ENCODE data around the gene ANAPC1.
"Not testable (repeated sequence)": the region's sequence is repeated elsewhere in the genome, so short reads cannot be mapped to it uniquely, and the experiment has no call there.

The ANAPC1 gene

GRCh38 chr2:111747410-111748115 is 136.4 kb downstream of the ANAPC1 start:
- not testable (repeated sequence) for H2BK120ac ChIP-seq (ENCODE audit: low read depth, low read length); H4K91ac ChIP-seq (ENCODE audit: low read length); H3K27ac ChIP-seq (ENCODE audit: low read length, poor library complexity, severe bottlenecking); H3K4me2 ChIP-seq (ENCODE audit: low read length, poor library complexity, severe bottlenecking); H3K9me3 ChIP-seq (ENCODE audit: control insufficient read depth, low read length); H4K8ac ChIP-seq (ENCODE audit: low read length); H2BK5ac ChIP-seq (ENCODE audit: low read depth, low read length, poor library complexity, severe bottlenecking); H3K18ac ChIP-seq (ENCODE audit: low read depth in 1 of 2, low read length in 2 of 2); H2AK5ac ChIP-seq (ENCODE audit: low read length, severe bottlenecking); H3K36me3 ChIP-seq (ENCODE audit: control insufficient read depth in 1 of 2, insufficient read depth in 2 of 2, low read depth in 1 of 2, low read length in 2 of 2); H2BK15ac ChIP-seq (ENCODE audit: low read depth, poor library complexity, severe bottlenecking); H3K79me1 ChIP-seq (replicated peaks; ENCODE audit: low read length, poor library complexity, severe bottlenecking); H3K14ac ChIP-seq (ENCODE audit: low read length in 2 of 2); DNase-seq; H3K4me3 ChIP-seq (ENCODE audit: insufficient read depth in 1 of 2, low read depth in 1 of 2, low read length in 2 of 2); H3K4ac ChIP-seq (ENCODE audit: low read depth in 1 of 2, low read length in 2 of 2); H3K27me3 ChIP-seq (ENCODE audit: control insufficient read depth in 1 of 2, insufficient read depth in 1 of 2, low read length in 2 of 2); H2BK12ac ChIP-seq (ENCODE audit: low read length in 2 of 2); H3K4me1 ChIP-seq (ENCODE audit: control insufficient read depth, insufficient read depth, low read depth, low read length); H2AFZ ChIP-seq (ENCODE audit: low read depth, low read length); H3K9ac ChIP-seq (ENCODE audit: low read length); H3K23ac ChIP-seq (ENCODE audit: low read length in 2 of 2)
- WGBS: 42% methylated on average over 2 of the region's 23 CpGs

GRCh38 chr2:111744751-111745150 is 139.2 kb downstream of the ANAPC1 start:
- peak; percentile 49 for DNase-seq
- H3K4me2 ChIP-seq (ENCODE audit: low read length, poor library complexity, severe bottlenecking); H2AK5ac ChIP-seq (ENCODE audit: low read length, severe bottlenecking); H2AFZ ChIP-seq (ENCODE audit: low read depth, low read length); H3K27ac ChIP-seq (ENCODE audit: low read length, poor library complexity, severe bottlenecking); H3K18ac ChIP-seq (ENCODE audit: low read depth in 1 of 2, low read length in 2 of 2); H2BK120ac ChIP-seq (ENCODE audit: low read depth, low read length); H3K9ac ChIP-seq (ENCODE audit: low read length); H2BK15ac ChIP-seq (ENCODE audit: low read depth, poor library complexity, severe bottlenecking); H3K4me3 ChIP-seq (ENCODE audit: insufficient read depth in 1 of 2, low read depth in 1 of 2, low read length in 2 of 2); H4K8ac ChIP-seq (ENCODE audit: low read length); H4K91ac ChIP-seq (ENCODE audit: low read length); H3K23ac ChIP-seq (ENCODE audit: low read length in 2 of 2); H3K4ac ChIP-seq (ENCODE audit: low read depth in 1 of 2, low read length in 2 of 2); H3K27me3 ChIP-seq (ENCODE audit: control insufficient read depth in 1 of 2, insufficient read depth in 1 of 2, low read length in 2 of 2); H2BK5ac ChIP-seq (ENCODE audit: low read depth, low read length, poor library complexity, severe bottlenecking); H3K9me3 ChIP-seq (ENCODE audit: control insufficient read depth, low read length); H3K79me1 ChIP-seq (replicated peaks; ENCODE audit: low read length, poor library complexity, severe bottlenecking); H3K36me3 ChIP-seq (ENCODE audit: control insufficient read depth in 1 of 2, insufficient read depth in 2 of 2, low read depth in 1 of 2, low read length in 2 of 2); H3K4me1 ChIP-seq (ENCODE audit: control insufficient read depth, insufficient read depth, low read depth, low read length); H2BK12ac ChIP-seq (ENCODE audit: low read length in 2 of 2); H3K14ac ChIP-seq (ENCODE audit: low read length in 2 of 2): not testable (repeated sequence)
- 0% methylated on average over 2 of the region's 8 CpGs for WGBS

- H3K4me2 ChIP-seq (ENCODE audit: low read length, poor library complexity, severe bottlenecking); H2BK15ac ChIP-seq (ENCODE audit: low read depth, poor library complexity, severe bottlenecking); H2AK5ac ChIP-seq (ENCODE audit: low read length, severe bottlenecking); H3K4ac ChIP-seq (ENCODE audit: low read depth in 1 of 2, low read length in 2 of 2); H2BK5ac ChIP-seq (ENCODE audit: low read depth, low read length, poor library complexity, severe bottlenecking); H3K36me3 ChIP-seq (ENCODE audit: control insufficient read depth in 1 of 2, insufficient read depth in 2 of 2, low read depth in 1 of 2, low read length in 2 of 2); H3K9ac ChIP-seq (ENCODE audit: low read length); H4K8ac ChIP-seq (ENCODE audit: low read length); H2AFZ ChIP-seq (ENCODE audit: low read depth, low read length); DNase-seq; H3K27ac ChIP-seq (ENCODE audit: low read length, poor library complexity, severe bottlenecking); H3K18ac ChIP-seq (ENCODE audit: low read depth in 1 of 2, low read length in 2 of 2); H4K91ac ChIP-seq (ENCODE audit: low read length); H2BK120ac ChIP-seq (ENCODE audit: low read depth, low read length); H3K23ac ChIP-seq (ENCODE audit: low read length in 2 of 2); H3K4me3 ChIP-seq (ENCODE audit: insufficient read depth in 1 of 2, low read depth in 1 of 2, low read length in 2 of 2); H3K14ac ChIP-seq (ENCODE audit: low read length in 2 of 2); H2BK12ac ChIP-seq (ENCODE audit: low read length in 2 of 2); H3K79me1 ChIP-seq (replicated peaks; ENCODE audit: low read length, poor library complexity, severe bottlenecking); H3K27me3 ChIP-seq (ENCODE audit: control insufficient read depth in 1 of 2, insufficient read depth in 1 of 2, low read length in 2 of 2); H3K9me3 ChIP-seq (ENCODE audit: control insufficient read depth, low read length); H3K4me1 ChIP-seq (ENCODE audit: control insufficient read depth, insufficient read depth, low read depth, low read length): not testable (repeated sequence)
- WGBS: no CpG with 5 or more reads among the region's 3 CpGs
Measured at GRCh38 chr2:111741517-111741916, 142.5 kb downstream of the ANAPC1 start.

- not testable (repeated sequence) for H2AK5ac ChIP-seq (ENCODE audit: low read length, severe bottlenecking); H2AFZ ChIP-seq (ENCODE audit: low read depth, low read length); H3K4ac ChIP-seq (ENCODE audit: low read depth in 1 of 2, low read length in 2 of 2); H3K18ac ChIP-seq (ENCODE audit: low read depth in 1 of 2, low read length in 2 of 2); H3K23ac ChIP-seq (ENCODE audit: low read length in 2 of 2); H3K27me3 ChIP-seq (ENCODE audit: control insufficient read depth in 1 of 2, insufficient read depth in 1 of 2, low read length in 2 of 2); H2BK15ac ChIP-seq (ENCODE audit: low read depth, poor library complexity, severe bottlenecking); H3K27ac ChIP-seq (ENCODE audit: low read length, poor library complexity, severe bottlenecking); H3K4me2 ChIP-seq (ENCODE audit: low read length, poor library complexity, severe bottlenecking); H4K91ac ChIP-seq (ENCODE audit: low read length); H3K79me1 ChIP-seq (replicated peaks; ENCODE audit: low read length, poor library complexity, severe bottlenecking); H3K4me1 ChIP-seq (ENCODE audit: control insufficient read depth, insufficient read depth, low read depth, low read length); H3K14ac ChIP-seq (ENCODE audit: low read length in 2 of 2); H4K8ac ChIP-seq (ENCODE audit: low read length); H3K9me3 ChIP-seq (ENCODE audit: control insufficient read depth, low read length); H2BK120ac ChIP-seq (ENCODE audit: low read depth, low read length); H3K36me3 ChIP-seq (ENCODE audit: control insufficient read depth in 1 of 2, insufficient read depth in 2 of 2, low read depth in 1 of 2, low read length in 2 of 2); H2BK5ac ChIP-seq (ENCODE audit: low read depth, low read length, poor library complexity, severe bottlenecking); H2BK12ac ChIP-seq (ENCODE audit: low read length in 2 of 2)
- peak overlapping the region; percentile 26 for H3K9ac ChIP-seq (ENCODE audit: low read length)
- DNase-seq: peak; percentile 67
- WGBS: 75% methylated on average over 4 of the region's 9 CpGs
- peak overlapping the region in 1 of 2 experiments; percentile 9 for H3K4me3 ChIP-seq (ENCODE audit: insufficient read depth in 1 of 2, low read depth in 1 of 2, low read length in 2 of 2)
Measured at GRCh38 chr2:111735838-111736721, 147.9 kb downstream of the ANAPC1 start.

Data from mesenchymal stem cell (in vitro differentiated cells and primary cell).